CD14-positive monocyte (primary cell): ENCODE measurements around the gene PTPRD. TPM values are rescaled to one million over a fixed set of nuclear protein-coding genes. Genes with fewer than 3 reads are reported as not detected.

Experiments used
- DNase-seq, 3 donors: peaks; one replicate each; pipeline ENCODE4 v3.0.0-alpha.2; 2011 to 2022
- H2AFZ ChIP-seq: 2 replicates; pipeline ENCODE4 v1.6.0; 2012; ENCODE audit warnings: mild to moderate bottlenecking, low read depth, low read length, inconsistent platforms; ENCODE audit not compliant: insufficient read depth, poor library complexity, severe bottlenecking
- H3K27ac ChIP-seq, 2 donors: 1 replicate in 1 of 2; 2 replicates in 1 of 2; pipeline ENCODE4 v1.5.1; 2012 to 2013; ENCODE audit warnings: low read length in 2 of 2, control low read depth in 1 of 2, inconsistent platforms in 1 of 2, low read depth in 1 of 2, mild to moderate bottlenecking in 1 of 2
- H3K27me3 ChIP-seq, 2 donors: one replicate each; pipeline versions ENCODE4 v1.6.0 to v1.6.1; 2011 to 2013; ENCODE audit warnings: low read length in 2 of 2; ENCODE audit not compliant: control insufficient read depth in 2 of 2, insufficient read depth in 2 of 2
- H3K36me3 ChIP-seq, 2 donors: replicated peaks in 1 of 2; 1 replicate in 1 of 2; 2 replicates in 1 of 2; pipeline versions ENCODE4 v1.5.1 to v1.6.1; 2012 to 2013; ENCODE audit warnings: low read length in 2 of 2, control low read depth in 1 of 2, inconsistent platforms in 1 of 2, mild to moderate bottlenecking in 1 of 2; ENCODE audit not compliant: insufficient read depth in 2 of 2, control insufficient read depth in 1 of 2
- H3K4me1 ChIP-seq, 2 donors: 1 replicate in 1 of 2; 2 replicates in 1 of 2; pipeline versions ENCODE4 v1.5.1 to v1.6.1; 2012 to 2013; ENCODE audit warnings: low read length in 2 of 2, control low read depth in 1 of 2, inconsistent platforms in 1 of 2, mild to moderate bottlenecking in 1 of 2, moderate library complexity in 1 of 2; ENCODE audit not compliant: insufficient read depth in 2 of 2, control insufficient read depth in 1 of 2
- H3K4me2 ChIP-seq: replicated peaks from 2 replicates; pipeline ENCODE3; 2012; ENCODE audit warnings: low read length, moderate library complexity, mild to moderate bottlenecking; ENCODE audit not compliant: poor library complexity, severe bottlenecking; ENCODE audit errors: extremely low read depth
- H3K4me3 ChIP-seq, 3 experiments: fragments of 200-600 bp in 1 of 3; sonication (generic) in 1 of 3; replicated peaks in 1 of 3; 1 replicate in 2 of 3; 2 replicates in 1 of 3; pipeline ENCODE4 v1.5.1; 2011 to 2013; ENCODE audit warnings: low read length in 3 of 3, mild to moderate bottlenecking in 3 of 3, control low read depth in 2 of 3, low read depth in 2 of 3, inconsistent platforms in 1 of 3, moderate library complexity in 1 of 3
- H3K79me2 ChIP-seq: 2 replicates; pipeline ENCODE4 v1.6.0; 2012; ENCODE audit warnings: mild to moderate bottlenecking, control low read depth, inconsistent platforms, low read length, moderate library complexity; ENCODE audit not compliant: insufficient read depth
- H3K9ac ChIP-seq: 2 replicates; pipeline ENCODE4 v1.6.0; 2017; ENCODE audit warnings: low read length, mild to moderate bottlenecking; ENCODE audit not compliant: insufficient read depth, poor library complexity, severe bottlenecking
- H3K9me3 ChIP-seq, 2 donors: replicated peaks in 1 of 2; 1 replicate in 1 of 2; 2 replicates in 1 of 2; pipeline versions ENCODE4 v1.5.1 to v1.6.1; 2012 to 2013; ENCODE audit warnings: low read length in 2 of 2, control low read depth in 1 of 2; ENCODE audit not compliant: control insufficient read depth in 1 of 2, insufficient read depth in 1 of 2
- H4K20me1 ChIP-seq: 2 replicates; pipeline ENCODE4 v1.6.0; 2012; ENCODE audit warnings: mild to moderate bottlenecking, low read length, control low read depth, moderate library complexity; ENCODE audit not compliant: insufficient read depth
- H3K27ac Mint-ChIP-seq, 7 donors: one replicate each; pipeline ENCODE4 v1.8.0; 2020; ENCODE audit warnings: mild to moderate bottlenecking in 7 of 7, mixed read lengths in 7 of 7, moderate library complexity in 6 of 7, inconsistent platforms in 2 of 7
- H3K27me3 Mint-ChIP-seq, 3 donors: one replicate each; pipeline ENCODE4 v1.8.0; 2021 to 2022; ENCODE audit warnings: low read depth in 3 of 3, mild to moderate bottlenecking in 3 of 3, mixed read lengths in 3 of 3, moderate library complexity in 3 of 3, inconsistent platforms in 1 of 3
- H3K36me3 Mint-ChIP-seq, 2 donors: one replicate each; pipeline ENCODE4 v1.8.0; 2020; ENCODE audit warnings: mixed read lengths in 2 of 2, inconsistent platforms in 1 of 2, mild to moderate bottlenecking in 1 of 2
- H3K4me1 Mint-ChIP-seq: one replicate; pipeline ENCODE4 v1.8.0; 2020; ENCODE audit warnings: mild to moderate bottlenecking, mixed read lengths
- H3K4me3 Mint-ChIP-seq, 2 donors: one replicate each; pipeline ENCODE4 v1.8.0; 2020; ENCODE audit warnings: mild to moderate bottlenecking in 2 of 2, mixed read lengths in 2 of 2, moderate library complexity in 1 of 2
- H3K9me3 Mint-ChIP-seq, 7 donors: one replicate each; pipeline ENCODE4 v1.8.0; 2020 to 2022; ENCODE audit warnings: mixed read lengths in 7 of 7, mild to moderate bottlenecking in 6 of 7, moderate library complexity in 6 of 7, inconsistent platforms in 2 of 7
- CTCF ChIP-seq: fragments of 200-600 bp; IDR thresholded peaks from one replicate; pipeline ENCODE4 v1.8.0; 2022; ENCODE audit warnings: antibody characterized with exemption, mild to moderate bottlenecking
- WGBS: methylation state at CpG from one replicate; pipeline ENCODE4 v1.1.5; 2013; ENCODE audit warnings: missing lambda C conversion rate; ENCODE audit not compliant: insufficient coverage; 5-methylcytosine and 5-hydroxymethylcytosine counted together
- intact Hi-C, 2 donors: fragments of 100-400 bp; cut with micrococcal nuclease; formaldehyde crosslinking; loops; one replicate each; pipeline versions ENCODE4 v1.15.0 to v1.15.1; 2023
- polyA plus RNA-seq, 3 donors: library from polyadenylated mRNA; depleted of rRNA in 1 of 3; unstranded in 2 of 3; stranded (reverse) in 1 of 3; fragments of 300-500 nt in 2 of 3; fragments of >200 nt in 1 of 3; fragmentation: Illumina TruSeq in 2 of 3; gene quantifications; 1 replicate in 2 of 3; 2 replicates in 1 of 3; pipeline ENCODE4 v1.2.3, GENCODE V29; 2012 to 2021

PTPRD gene
- polyA plus RNA-seq, 3 donors: not detected

GRCh38 chr9:9631284-9631683, 981.5 kb downstream of the PTPRD start:
- Mint-ChIP-seq H3K27ac (no peak overlapping the region), H3K27me3 (peaks cover 0 to 4% (median under 1%) of the 10 kb centered on the region in 3 donors), H3K36me3 (no peaks in the 10 kb centered on the region), H3K4me3 (no peak overlapping the region), H3K9me3 (peaks cover 0 to 4% (median 0%) of the 10 kb centered on the region in 7 donors), H3K4me1 (no peaks in the 10 kb centered on the region)
- H3K27ac ChIP-seq: no peak overlapping the region
- WGBS: no CpG with 5 or more reads among the region's 2 CpGs
- H3K9me3 ChIP-seq: no peaks in the 10 kb centered on the region
- H3K27me3 ChIP-seq: no peaks in the 10 kb centered on the region
- intact Hi-C loops: no loop called here
- DNase-seq: no peak
- no peak overlapping the region for H2AFZ ChIP-seq
- H3K79me2 ChIP-seq: no peaks in the 10 kb centered on the region
- TF ChIP-seq CTCF: no peak
- no peak overlapping the region for H3K9ac ChIP-seq
- H3K36me3 ChIP-seq: no peaks in the 10 kb centered on the region
- no peak overlapping the region for H3K4me2 ChIP-seq
- H3K4me1 ChIP-seq: no peaks in the 10 kb centered on the region
- H4K20me1 ChIP-seq: no peaks in the 10 kb centered on the region
- no peak overlapping the region for H3K4me3 ChIP-seq

GRCh38 chr9:9625248-9625647, 987.6 kb downstream of the PTPRD start:
- Mint-ChIP-seq H3K27me3 (peaks cover 0 to 3% (median 0%) of the 10 kb centered on the region in 3 donors), H3K9me3 (peaks cover 0 to 2% (median 0%) of the 10 kb centered on the region in 7 donors), H3K27ac (no peak overlapping the region), H3K4me1 (no peaks in the 10 kb centered on the region), H3K36me3 (no peaks in the 10 kb centered on the region), H3K4me3 (no peak overlapping the region)
- Histone ChIP-seq H3K4me1 (no peaks in the 10 kb centered on the region), H3K27me3 (no peaks in the 10 kb centered on the region), H3K79me2 (no peaks in the 10 kb centered on the region), H3K36me3 (no peaks in the 10 kb centered on the region), H2AFZ (no peak overlapping the region), H3K4me3 (no peak overlapping the region), H3K9me3 (no peaks in the 10 kb centered on the region), H4K20me1 (no peaks in the 10 kb centered on the region), H3K4me2 (no peak overlapping the region), H3K27ac (no peak overlapping the region), H3K9ac (no peak overlapping the region)
- WGBS: 94% methylated on average over 3 of the region's 5 CpGs
- DNase-seq: no peak
- TF ChIP-seq CTCF: no peak
- intact Hi-C loops: no loop called here
